IMR-90 (cell line): ENCODE results near the gene SH3GLB2. TPM values are rescaled to one million over a fixed set of nuclear protein-coding genes. Genes with fewer than 3 reads are reported as not detected.

Source experiments
- ATAC-seq: fragments of 200-7000 bp; cut with Tn5 transposase; 2 replicates; pipeline ENCODE4 v1.9.1; 2020; ENCODE audit warnings: low read depth, mild to moderate bottlenecking, moderate library complexity
- BruUV-seq: library from RNA; stranded (reverse); fragments of 400-500 nt; replicated peaks from 2 replicates; lab custom pipeline; 2021; lab: Mats Ljungman, UMichigan
- CTCF ChIA-PET: fragments of 300-600 bp; formaldehyde crosslinking; extraction: SDS; loops from one replicate; lab custom pipeline; 2021; ENCODE audit warnings: antibody characterized with exemption; lab: Yijun Ruan, JAX
- POLR2A ChIA-PET: fragments of 300-600 bp; sonication (Branson Sonifier 250); formaldehyde crosslinking; loops from one replicate; lab custom pipeline; 2022; ENCODE audit warnings: antibody characterized with exemption; ENCODE audit not compliant: unreplicated experiment; lab: Charles Lee
- DNase-seq: peaks from one replicate; pipeline ENCODE4 v3.0.0; 2013
- H2AFZ ChIP-seq: replicated peaks from 2 replicates; pipeline ENCODE3; 2013; ENCODE audit warnings: low read length, mild to moderate bottlenecking; ENCODE audit not compliant: poor library complexity
- H2AK5ac ChIP-seq: 2 replicates; pipeline ENCODE4 v1.6.1; 2013; ENCODE audit warnings: low read depth, low read length, inconsistent platforms
- H2AK9ac ChIP-seq: replicated peaks from 2 replicates; pipeline ENCODE3; 2013; ENCODE audit warnings: mild to moderate bottlenecking, low read depth, low read length, moderate library complexity; ENCODE audit not compliant: poor library complexity
- H2BK120ac ChIP-seq: 2 replicates; pipeline ENCODE4 v1.6.1; 2013; ENCODE audit warnings: low read depth, low read length, inconsistent platforms
- H2BK15ac ChIP-seq: 3 replicates; pipeline ENCODE4 v1.6.1; 2013; ENCODE audit warnings: low read depth, low read length, inconsistent platforms
- H2BK20ac ChIP-seq: 2 replicates; pipeline ENCODE4 v1.6.1; 2013; ENCODE audit warnings: low read depth, mild to moderate bottlenecking, inconsistent platforms, low read length, moderate library complexity
- H2BK5ac ChIP-seq: 2 replicates; pipeline ENCODE4 v1.6.1; 2013; ENCODE audit warnings: mild to moderate bottlenecking, low read depth, low read length, inconsistent platforms; ENCODE audit not compliant: poor library complexity, severe bottlenecking
- H3K14ac ChIP-seq: replicated peaks from 2 replicates; pipeline ENCODE4 v1.6.1; 2013; ENCODE audit warnings: low read depth, low read length, inconsistent platforms
- H3K18ac ChIP-seq: 2 replicates; pipeline ENCODE4 v1.6.1; 2013; ENCODE audit warnings: low read depth, low read length, control low read depth
- H3K23ac ChIP-seq: 2 replicates; pipeline ENCODE4 v1.6.1; 2013; ENCODE audit warnings: low read depth, low read length, inconsistent platforms
- H3K27ac ChIP-seq: 2 replicates; pipeline ENCODE4 v1.5.1; 2013; ENCODE audit warnings: mild to moderate bottlenecking, control low read depth, low read length; ENCODE audit not compliant: insufficient read depth
- H3K27me3 ChIP-seq: 2 replicates; pipeline ENCODE4 v1.6.1; 2013; ENCODE audit warnings: low read length; ENCODE audit not compliant: control insufficient read depth, insufficient read depth
- H3K36me3 ChIP-seq: 2 replicates; pipeline ENCODE4 v1.6.1; 2013; ENCODE audit warnings: low read length, mixed read lengths; ENCODE audit not compliant: control insufficient read depth, insufficient read depth
- H3K4ac ChIP-seq: 2 replicates; pipeline ENCODE4 v1.6.1; 2013; ENCODE audit warnings: low read depth, low read length, inconsistent platforms
- H3K4me1 ChIP-seq: 2 replicates; pipeline ENCODE4 v1.6.1; 2013; ENCODE audit warnings: low read length, mixed read lengths; ENCODE audit not compliant: control insufficient read depth, insufficient read depth
- H3K4me2 ChIP-seq: 2 replicates; pipeline ENCODE4 v1.6.1; 2013; ENCODE audit warnings: low read depth, mild to moderate bottlenecking, control low read depth, low read length, moderate library complexity
- H3K4me3 ChIP-seq: 2 replicates; pipeline ENCODE4 v1.5.1; 2013; ENCODE audit warnings: low read depth, mild to moderate bottlenecking, control low read depth, low read length, moderate library complexity; ENCODE audit not compliant: insufficient read depth
- H3K56ac ChIP-seq: 2 replicates; pipeline ENCODE4 v1.6.1; 2013; ENCODE audit warnings: low read length, inconsistent platforms; ENCODE audit not compliant: insufficient read depth; ENCODE audit errors: extremely low read depth
- H3K79me1 ChIP-seq, 2 experiments: 2 replicates each; pipeline ENCODE4 v1.6.1; 2013; ENCODE audit warnings: low read length in 2 of 2, inconsistent platforms in 1 of 2, low read depth in 1 of 2
- H3K9ac ChIP-seq: 2 replicates; pipeline ENCODE4 v1.6.1; 2013; ENCODE audit warnings: low read depth, low read length, control low read depth
- H3K9me1 ChIP-seq: 2 replicates; pipeline ENCODE4 v1.6.1; 2013; ENCODE audit warnings: low read length, inconsistent platforms; ENCODE audit not compliant: insufficient read depth
- H3K9me3 ChIP-seq: 2 replicates; pipeline ENCODE4 v1.6.1; 2013; ENCODE audit warnings: low read length; ENCODE audit not compliant: control insufficient read depth, insufficient read depth
- H4K20me1 ChIP-seq: 2 replicates; pipeline ENCODE4 v1.6.1; 2013; ENCODE audit warnings: low read length, inconsistent platforms; ENCODE audit not compliant: insufficient read depth
- H4K5ac ChIP-seq: 2 replicates; pipeline ENCODE4 v1.6.1; 2013; ENCODE audit warnings: mild to moderate bottlenecking, low read depth, low read length, control low read depth
- H4K8ac ChIP-seq, 2 experiments: 2 replicates each; pipeline ENCODE4 v1.6.1; 2013; ENCODE audit warnings: low read depth in 2 of 2, low read length in 2 of 2, control low read depth in 1 of 2, inconsistent platforms in 1 of 2
- H4K91ac ChIP-seq: 2 replicates; pipeline ENCODE4 v1.6.1; 2013; ENCODE audit warnings: low read depth, low read length, inconsistent platforms; ENCODE audit not compliant: insufficient read depth
- BHLHE40 ChIP-seq: fragments of 150-350 bp; IDR thresholded peaks from 2 replicates; pipeline ENCODE4 v1.6.1; 2016; ENCODE audit warnings: mild to moderate bottlenecking, low read depth, low read length
- CEBPB ChIP-seq: IDR thresholded peaks from 2 replicates; pipeline ENCODE4 v1.6.1; 2012; ENCODE audit warnings: low read depth, low read length, improper control_type of control experiment
- CHD1 ChIP-seq: IDR thresholded peaks from 2 replicates; pipeline ENCODE4 v1.6.1; 2012; ENCODE audit warnings: low read depth, low read length, improper control_type of control experiment
- CTCF ChIP-seq: conservative IDR thresholded peaks from 2 replicates; pipeline ENCODE4 v1.5.1; 2012; ENCODE audit warnings: mild to moderate bottlenecking, low read depth, low read length, improper control_type of control experiment
- FOS ChIP-seq: fragments of 150-350 bp; IDR thresholded peaks from 2 replicates; pipeline ENCODE4 v1.6.1; 2016; ENCODE audit warnings: low read depth, low read length
- MAFK ChIP-seq: IDR thresholded peaks from 2 replicates; pipeline ENCODE4 v1.6.1; 2012; ENCODE audit warnings: low read depth, low read length, improper control_type of control experiment
- MAZ ChIP-seq: IDR thresholded peaks from 2 replicates; pipeline ENCODE4 v1.6.1; 2012; ENCODE audit warnings: low read depth, mild to moderate bottlenecking, low read length, improper control_type of control experiment, moderate library complexity, borderline replicate concordance
- MXI1 ChIP-seq: IDR thresholded peaks from 2 replicates; pipeline ENCODE4 v1.6.1; 2012; ENCODE audit warnings: low read depth, mild to moderate bottlenecking, low read length, moderate library complexity, borderline replicate concordance
- NFE2L2 ChIP-seq: fragments of 150-350 bp; IDR thresholded peaks from 2 replicates; pipeline ENCODE4 v1.6.1; 2016; ENCODE audit warnings: low read depth, mild to moderate bottlenecking, low read length
- POLR2A ChIP-seq: IDR thresholded peaks from 2 replicates; pipeline ENCODE4 v1.6.1; 2012; ENCODE audit warnings: mild to moderate bottlenecking, low read depth, low read length
- RCOR1 ChIP-seq: IDR thresholded peaks from 2 replicates; pipeline ENCODE4 v1.6.1; 2012; ENCODE audit warnings: mild to moderate bottlenecking, low read length, improper control_type of control experiment; ENCODE audit not compliant: insufficient replicate concordance
- RFX5 ChIP-seq: IDR thresholded peaks from 2 replicates; pipeline ENCODE4 v1.8.0; 2012; ENCODE audit warnings: low read depth, mild to moderate bottlenecking, low read length, moderate library complexity
- SMC3 ChIP-seq: fragments of 150-350 bp; IDR thresholded peaks from 2 replicates; pipeline ENCODE4 v1.6.1; 2016; ENCODE audit warnings: low read depth, mild to moderate bottlenecking, antibody characterized with exemption, low read length, moderate library complexity
- USF2 ChIP-seq: fragments of 150-350 bp; IDR thresholded peaks from 2 replicates; pipeline ENCODE4 v1.6.1; 2017; ENCODE audit warnings: mild to moderate bottlenecking, antibody characterized with exemption, low read length, low read depth
- WGBS, 2 experiments: methylation state at CpG; one replicate each; pipeline versions ENCODE4 v1.1.5 to v1.1.7; 2013; ENCODE audit warnings: missing lambda C conversion rate in 2 of 2; ENCODE audit not compliant: insufficient read length in 1 of 2; ENCODE audit errors: extremely low coverage in 2 of 2; 5-methylcytosine and 5-hydroxymethylcytosine counted together
- dilution Hi-C: fragments of 300-500 bp; cut with HindIII; formaldehyde crosslinking; loops from one replicate; pipeline ENCODE4 v1.14.3; 2018; ENCODE audit warnings: low sequenced_read_pairs; ENCODE audit not compliant: unreplicated experiment
- in situ Hi-C: fragments of 300-500 bp; cut with MboI; formaldehyde crosslinking; loops from 3 replicates; pipeline ENCODE4 v1.14.3; 2019; ENCODE audit warnings: low sequenced_read_pairs, inconsistent platforms, mixed read lengths
- intact Hi-C: fragments of 100-400 bp; cut with micrococcal nuclease; formaldehyde crosslinking; loops from 2 replicates; pipeline ENCODE4 v1.10.0; 2022
- polyA plus RNA-seq, 3 experiments: library from polyadenylated mRNA; depleted of rRNA; stranded (reverse); fragments of >200 nt; gene quantifications; 2 replicates each; pipeline ENCODE4 v1.2.3, GENCODE V29; 2012; ENCODE audit warnings: low replicate concordance in 1 of 3
- total RNA-seq: library from RNA; depleted of rRNA; stranded (reverse); fragments of >200 nt; gene quantifications from 2 replicates; pipeline ENCODE4 v1.2.3, GENCODE V29; 2012

Gene SH3GLB2
- total and polyA plus RNA-seq, 2 of the 4 experiments (the other 2 are of a cell fraction), result 36.4 to 68.4 TPM

GRCh38 chr9:129073404-129073803 is 45.3 kb upstream of the SH3GLB2 start:
- dilution Hi-C loops, result no loop called here
- ATAC-seq, result no peak
- TF ChIP-seq RCOR1 (no peak), CHD1 (no peak), RFX5 (no peak), NFE2L2 (no peak), USF2 (no peak), MAZ (no peak), CEBPB (no peak), CTCF (no peak), BHLHE40 (no peak), MXI1 (no peak), SMC3 (no peak), FOS (no peak), MAFK (no peak), POLR2A (no peak)

More at GRCh38 chr9:129073404-129073803, 45.3 kb upstream of the SH3GLB2 start:
- Histone ChIP-seq H3K4me3 (no peak overlapping the region), H2BK120ac (no peak overlapping the region), H4K20me1 (no peaks in the 10 kb centered on the region), H3K23ac (no peak overlapping the region), H3K4ac (no peak overlapping the region), H3K27ac (no peak overlapping the region), H3K9me1 (0 out of 2 replicates have a peak, but pooled peaks cover 6% of the 10 kb centered on the region), H4K8ac (no peak overlapping the region), H2AFZ (no peak overlapping the region), H3K27me3 (no peaks in the 10 kb centered on the region), H3K9me3 (no peaks in the 10 kb centered on the region), H3K9ac (no peak overlapping the region), H3K79me1 (no peaks in the 10 kb centered on the region), H3K4me2 (no peak overlapping the region), H2BK20ac (no peak overlapping the region), H3K4me1 (no peaks in the 10 kb centered on the region), H2BK15ac (no peak overlapping the region), H2AK5ac (no peak overlapping the region), H3K36me3 (peaks cover 3% of the 10 kb centered on the region; the same call in 1 of the 2 replicates), H3K18ac (no peak overlapping the region), H2BK5ac (no peak overlapping the region), H4K5ac (no peak overlapping the region), H2AK9ac (no peak overlapping the region), H3K56ac (no peak overlapping the region), H3K14ac (no peak overlapping the region), H4K91ac (no peak overlapping the region)
- BruUV-seq, result no TSS peak
- ChIA-PET CTCF (no interaction called here), POLR2A (no interaction called here)
- 100% methylated on average over 1 of the region's 8 CpGs; no CpG with 5 or more reads in 1 of the 2 experiments for WGBS, 2 experiments
- intact Hi-C loops, result no loop called here
- in situ Hi-C loops, result no loop called here
- DNase-seq, result no peak
